Kidney (tissue), 14 donors: ENCODE results near the gene IRX2. TPM values are rescaled to one million over a fixed set of nuclear protein-coding genes. Genes with fewer than 3 reads are reported as not detected.

Experiments
- DNase-seq, 5 donors: peaks; one replicate each; pipeline ENCODE4 v3.0.0-alpha.2; 2013 to 2020
- FAIRE-seq: peaks from 2 replicates; lab custom pipeline; 2012; peaks lifted over from hg19 to GRCh38; lab: Jason Lieb, UNC
- H3K27ac ChIP-seq, 2 donors: one replicate each; pipeline ENCODE4 v1.7.0; 2013; ENCODE audit warnings: low read depth in 2 of 2, low read length in 2 of 2, inconsistent platforms in 1 of 2
- H3K27me3 ChIP-seq: one replicate; pipeline ENCODE4 v1.7.1; 2013; ENCODE audit warnings: low read length, inconsistent platforms; ENCODE audit not compliant: control insufficient read depth, insufficient read depth
- H3K36me3 ChIP-seq, 3 donors: one replicate each; pipeline versions ENCODE4 v1.7.0 to v1.7.1; 2013; ENCODE audit warnings: low read length in 3 of 3, control low read depth in 1 of 3, inconsistent platforms in 1 of 3; ENCODE audit not compliant: insufficient read depth in 3 of 3, control insufficient read depth in 2 of 3
- H3K4me1 ChIP-seq, 3 donors: one replicate each; pipeline versions ENCODE4 v1.7.0 to v1.7.1; 2013; ENCODE audit warnings: low read length in 3 of 3, inconsistent platforms in 1 of 3, low read depth in 1 of 3; ENCODE audit not compliant: control insufficient read depth in 2 of 3, insufficient read depth in 2 of 3
- H3K4me3 ChIP-seq, 3 donors: one replicate each; pipeline versions ENCODE4 v1.7.0 to v1.8.1; 2013; ENCODE audit warnings: low read length in 3 of 3, control low read depth in 1 of 3, inconsistent platforms in 1 of 3
- H3K9ac ChIP-seq, 3 donors: one replicate each; pipeline versions ENCODE4 v1.7.0 to v1.7.1; 2013; ENCODE audit warnings: low read length in 3 of 3, control low read depth in 1 of 3, inconsistent platforms in 1 of 3
- H3K9me3 ChIP-seq, 3 donors: one replicate each; pipeline versions ENCODE4 v1.7.0 to v1.7.1; 2013; ENCODE audit warnings: low read length in 3 of 3, control low read depth in 1 of 3, inconsistent platforms in 1 of 3; ENCODE audit not compliant: control insufficient read depth in 2 of 3, insufficient read depth in 1 of 3
- CTCF ChIP-seq: IDR thresholded peaks from 3 replicates; pipeline ENCODE4 v1.5.1; 2012; ENCODE audit warnings: mild to moderate bottlenecking, moderate library complexity, borderline replicate concordance; ENCODE audit not compliant: insufficient read depth; ENCODE audit errors: extremely low read depth
- intact Hi-C: fragments of 100-400 bp; cut with DNase I; formaldehyde crosslinking; loops from one replicate; pipeline ENCODE4 v1.11.1; 2022
- polyA plus RNA-seq: library from polyadenylated mRNA; stranded (reverse); fragments of 350-450 nt; fragmentation: Illumina TruSeq; extraction: RNeasy Lipid Tissue Mini Kit (QIAGEN cat#74804); gene quantifications from one replicate; pipeline ENCODE4 v1.2.3, GENCODE V29; 2014; ENCODE audit warnings: low read depth, low replicate concordance; ENCODE audit not compliant: insufficient read depth
- total RNA-seq: library from RNA; stranded (reverse); fragmentation: NEBNext Ultra II Directional; extraction: Animal tissue kit (Norgen Biotek cat#: 25700); gene quantifications from one replicate; pipeline ENCODE4 v1.2.1, GENCODE V29; 2021
- donor health status: control.
- donor health status: control.
- donor health status: control.
- donor health status: control.
- donor health status: control.
- donor health status: DM: yes; HTN: yes; CAD: no.
- donor health status: Normal renal cell carcinoma (clear cell type).

The IRX2 gene
- total and polyA plus RNA-seq, 2 donors from 2014 or later, result 11.7 to 44.2 TPM

- FAIRE-seq (no peak), DNase-seq (peak in 1 of 5 donors; percentile 35)
- peaks cover 54% of the 10 kb centered on the region for H3K27me3 ChIP-seq
- intact Hi-C loops, result no loop called here
- H3K4me1 ChIP-seq, result peaks cover 0 to 6% (median 0%) of the 10 kb centered on the region in 3 donors
- H3K9ac ChIP-seq, result peak overlapping the region in 2 of 3 donors; percentile 10 to 78
- TF ChIP-seq CTCF, result no peak
- H3K4me3 ChIP-seq, result peak overlapping the region in 2 of 3 donors; percentile 22 to 46
- no peaks in the 10 kb centered on the region for H3K36me3 ChIP-seq
- peaks cover 0 to 1% (median 0%) of the 10 kb centered on the region in 3 donors for H3K9me3 ChIP-seq
- H3K27ac ChIP-seq, result peak overlapping the region in 1 of 2 donors; percentile 51
Observed at GRCh38 chr5:2747363-2748162, 3.9 kb downstream of the IRX2 start.

- no peak overlapping the region for H3K9ac ChIP-seq
- intact Hi-C loops, result no loop called here
- no peak overlapping the region for H3K27ac ChIP-seq
- peaks cover 0 to 3% (median 0%) of the 10 kb centered on the region in 3 donors for H3K4me1 ChIP-seq
- H3K9me3 ChIP-seq, result peaks cover 0 to 1% (median 0%) of the 10 kb centered on the region in 3 donors
- no peaks in the 10 kb centered on the region for H3K36me3 ChIP-seq
- peaks cover 59% of the 10 kb centered on the region for H3K27me3 ChIP-seq
- H3K4me3 ChIP-seq, result peak overlapping the region in 1 of 3 donors; percentile 20
- no peak for FAIRE-seq
- no peak for TF ChIP-seq CTCF
- DNase-seq, result peak in 2 of 5 donors; percentile 18 to 24
Observed at GRCh38 chr5:2746561-2747032, 4.9 kb downstream of the IRX2 start.

DNA sequence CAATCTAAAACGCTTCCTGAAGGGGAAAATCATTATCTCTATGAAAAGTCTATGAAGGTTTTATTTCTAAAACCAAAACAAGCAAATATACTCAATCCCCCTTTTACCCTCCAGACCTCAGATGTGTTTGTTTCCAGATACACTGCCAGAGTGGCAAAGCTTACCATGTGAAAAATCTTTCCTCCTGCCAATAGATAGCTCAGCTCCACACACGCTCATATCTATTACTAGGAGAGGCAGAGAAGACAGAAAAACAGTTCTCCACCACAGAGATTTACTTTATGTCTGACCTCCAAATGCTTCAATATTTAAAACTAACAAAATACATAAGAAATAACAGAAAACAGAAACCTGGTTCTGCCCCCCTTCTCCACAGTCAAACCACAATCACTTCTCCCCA, 7.0 kb downstream of the IRX2 start:
- peak overlapping the region in 1 of 2 donors; percentile 1 for H3K27ac ChIP-seq
- H3K36me3 ChIP-seq, result no peaks in the 10 kb centered on the region
- DNase-seq, result no peak
- intact Hi-C loops, result no loop called here
- no peak overlapping the region for H3K9ac ChIP-seq
- H3K27me3 ChIP-seq, result peaks cover 69% of the 10 kb centered on the region
- no peak for FAIRE-seq
- H3K4me3 ChIP-seq, result no peak overlapping the region
- peaks cover 0 to 2% (median 0%) of the 10 kb centered on the region in 3 donors for H3K4me1 ChIP-seq
- peaks cover 0 to 1% (median 0%) of the 10 kb centered on the region in 3 donors for H3K9me3 ChIP-seq
- TF ChIP-seq CTCF, result no peak
